ENCODE data around the gene ZDHHC4. TPM values are rescaled to one million over a fixed set of nuclear protein-coding genes. Genes with fewer than 3 reads are reported as not detected.

ZDHHC4 gene
- total RNA-seq, 1 experiment from 2014 or later: 62.0 TPM

GRCh38 chr7:6613706-6614105 is 36.5 kb downstream of the ZDHHC4 start:
- H3K56ac ChIP-seq (ENCODE audit: insufficient read length, low read depth, low read length): no peak overlapping the region
- no peaks in the 10 kb centered on the region for H3K27me3 ChIP-seq (ENCODE audit: insufficient read depth, low read length)
- H4K5ac ChIP-seq (ENCODE audit: insufficient read length, low read depth, low read length): no peak overlapping the region
- H3K9ac ChIP-seq (ENCODE audit: extremely low read depth, insufficient read length, low read length): no peak overlapping the region
- H2BK12ac ChIP-seq (ENCODE audit: insufficient read length, low read depth, low read length): no peak overlapping the region
- H3K27me3 Mint-ChIP-seq (ENCODE audit: low read depth): no peaks in the 10 kb centered on the region; the same call in 1 of the 2 replicates
- H3K4me1 Mint-ChIP-seq: peaks cover 9 to 14% of the 10 kb centered on the region in 2 experiments
- no peak overlapping the region for H2BK15ac ChIP-seq (ENCODE audit: low read depth, low read length)
- no peak overlapping the region for H2AFZ ChIP-seq (ENCODE audit: low read length)
- H3K79me1 ChIP-seq (ENCODE audit: insufficient read depth, low read depth, low read length, poor library complexity, severe bottlenecking): no peaks in the 10 kb centered on the region
- no CpG with 5 or more reads among the region's 2 CpGs for WGBS (ENCODE audit: extremely low coverage, insufficient read length, low lambda C conversion rate)
- no peak overlapping the region for H3K27ac ChIP-seq (ENCODE audit: insufficient read length, low read depth, low read length)
- no peak overlapping the region for H3K18ac ChIP-seq (ENCODE audit: insufficient read length, low read depth, low read length)
- H3K9me3 Mint-ChIP-seq: no peaks in the 10 kb centered on the region; a peak in 1 of 5 replicates
- no peaks in the 10 kb centered on the region for H3K9me3 ChIP-seq (ENCODE audit: control insufficient read depth, low read depth, low read length)
- peaks cover 5% of the 10 kb centered on the region for H3K4me1 ChIP-seq (ENCODE audit: insufficient read depth, low read length)
- peaks cover 0 to 18% (median 13%) of the 10 kb centered on the region in 3 experiments; a peak in 6 of 7 replicates for H3K36me3 Mint-ChIP-seq (ENCODE audit: insufficient read depth in 1 of 3, low read depth in 3 of 3)
- no peak overlapping the region for H2BK5ac ChIP-seq (ENCODE audit: insufficient read length, low read length)
- no peaks in the 10 kb centered on the region for H4K20me1 ChIP-seq (ENCODE audit: control insufficient read depth, insufficient read depth, insufficient read length)
- no peak overlapping the region for H3K4me2 ChIP-seq (ENCODE audit: insufficient read depth, insufficient read length, low read length)
- H3K4ac ChIP-seq (ENCODE audit: low read depth, low read length): no peak overlapping the region
- H4K8ac ChIP-seq (replicated peaks; ENCODE audit: insufficient read length, low read depth, low read length): no peak overlapping the region
- peak overlapping the region in 1 of 2 experiments; percentile 19; a peak in 2 of 5 replicates for H3K4me3 Mint-ChIP-seq
- H2AK5ac ChIP-seq (ENCODE audit: insufficient read length, low read length): no peak overlapping the region
- no peak overlapping the region for H3K23ac ChIP-seq (ENCODE audit: insufficient read length, low read depth, low read length)
- no peak for DNase-seq
- H2BK120ac ChIP-seq (ENCODE audit: low read depth, low read length, poor library complexity, severe bottlenecking): no peak overlapping the region
- H4K91ac ChIP-seq (ENCODE audit: insufficient read length, low read depth, low read length): no peak overlapping the region
- TF ChIP-seq CTCF (conservative IDR thresholded peaks at IDR 0.05): no peak
- H3K23me2 ChIP-seq (ENCODE audit: insufficient read length, low read depth, low read length, poor library complexity, severe bottlenecking): peaks cover 11% of the 10 kb centered on the region
- H3K79me2 ChIP-seq (ENCODE audit: insufficient read depth, low read length): no peaks in the 10 kb centered on the region
- no peak overlapping the region for H3T11ph ChIP-seq (ENCODE audit: low read length)
- H3K27ac Mint-ChIP-seq: no peak overlapping the region
- no peak overlapping the region for H2BK20ac ChIP-seq (ENCODE audit: low read depth, low read length, poor library complexity, severe bottlenecking)
- H3K14ac ChIP-seq (ENCODE audit: insufficient read depth, low read length): no peak overlapping the region
